T-helper 1 cell treated with Interleukin-12 subunit alpha and Interleukin-12 subunit beta and Interleukin-4 antibody, amounts not matched to agents 30 μg/mL and 1 μg/mL, for 36 hours (primary cell): ENCODE results near the gene L3MBTL2.
A peak's percentile ranks its signal among the peaks of the same experiment; 100 is the strongest.

Source experiments
- H3K27ac Mint-ChIP-seq: one replicate; pipeline ENCODE4 v1.8.0; 2021; ENCODE audit warnings: mild to moderate bottlenecking, mixed read lengths
- H3K27me3 Mint-ChIP-seq: one replicate; pipeline ENCODE4 v1.8.0; 2021; ENCODE audit warnings: low read depth, mixed read lengths
- H3K36me3 Mint-ChIP-seq: one replicate; pipeline ENCODE4 v1.8.0; 2021; ENCODE audit warnings: low read depth, mixed read lengths
- H3K4me1 Mint-ChIP-seq: one replicate; pipeline ENCODE4 v1.8.0; 2021; ENCODE audit warnings: low read depth, mixed read lengths
- H3K4me3 Mint-ChIP-seq: one replicate; pipeline ENCODE4 v1.8.0; 2021; ENCODE audit warnings: mild to moderate bottlenecking, moderate library complexity, mixed read lengths
- H3K9me3 Mint-ChIP-seq: one replicate; pipeline ENCODE4 v1.8.0; 2021; ENCODE audit warnings: mixed read lengths

The L3MBTL2 gene

DNA sequence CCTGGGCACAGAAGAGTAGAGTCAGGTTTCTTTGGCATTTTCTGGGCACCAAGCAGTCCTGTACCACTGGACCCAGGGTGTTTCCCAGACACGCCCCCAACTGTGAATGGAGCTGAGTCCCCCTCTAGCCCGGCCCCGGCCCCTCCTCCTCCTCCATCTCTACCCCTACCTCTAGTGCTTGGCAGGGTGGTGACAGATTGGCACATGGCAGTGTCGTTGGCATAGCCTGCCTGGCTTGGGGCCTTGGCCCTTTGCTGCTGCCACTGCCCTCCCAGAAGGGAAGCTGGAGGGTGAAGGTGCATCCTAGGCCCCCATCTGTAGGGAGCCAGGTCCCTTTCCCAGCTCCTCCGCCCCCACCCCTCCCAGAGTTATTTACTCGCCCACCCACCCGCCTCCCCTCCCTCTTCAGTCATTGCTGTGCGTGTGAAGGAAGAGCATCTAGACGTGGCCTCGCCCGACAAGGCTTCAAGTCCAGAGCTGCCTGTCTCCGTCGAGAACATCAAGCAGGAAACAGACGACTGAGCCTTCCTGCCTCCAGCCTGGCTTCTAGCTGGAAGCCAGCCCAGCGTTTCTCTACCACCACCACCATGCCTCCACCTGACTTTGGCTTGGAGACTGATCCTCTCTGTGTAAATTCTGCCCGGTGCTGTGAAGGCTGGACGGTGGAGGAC lies 24.8 kb downstream of the L3MBTL2 start:
- no peaks in the 10 kb centered on the region for H3K4me1 Mint-ChIP-seq
- peaks cover 12% of the 10 kb centered on the region for H3K36me3 Mint-ChIP-seq
- no peak overlapping the region for H3K27ac Mint-ChIP-seq
- no peaks in the 10 kb centered on the region for H3K27me3 Mint-ChIP-seq
- H3K4me3 Mint-ChIP-seq = no peak overlapping the region
- no peaks in the 10 kb centered on the region for H3K9me3 Mint-ChIP-seq

DNA sequence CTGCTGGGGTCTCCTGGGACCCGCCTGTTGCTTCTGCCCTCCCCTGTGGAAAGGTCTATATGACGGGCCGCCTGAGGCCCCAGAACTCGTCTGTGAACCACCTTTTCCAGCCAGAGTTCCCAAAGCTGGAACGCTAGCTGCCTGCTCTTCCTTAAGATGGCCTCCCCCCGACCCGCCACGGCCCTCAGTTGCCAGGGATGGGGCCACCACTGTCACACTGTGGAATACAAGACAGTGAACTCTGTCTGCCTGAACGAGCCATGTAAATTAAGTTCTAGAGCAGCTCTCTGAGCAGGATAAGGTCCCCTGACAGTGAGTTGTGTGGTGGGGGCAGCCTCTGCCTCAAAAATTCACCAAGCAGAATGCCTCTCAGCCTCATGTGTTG lies 25.3 kb downstream of the L3MBTL2 start:
- Mint-ChIP-seq H3K27me3 (no peaks in the 10 kb centered on the region), H3K4me1 (no peaks in the 10 kb centered on the region), H3K27ac (no peak overlapping the region), H3K36me3 (peaks cover 10% of the 10 kb centered on the region), H3K4me3 (no peak overlapping the region), H3K9me3 (no peaks in the 10 kb centered on the region)

DNA sequence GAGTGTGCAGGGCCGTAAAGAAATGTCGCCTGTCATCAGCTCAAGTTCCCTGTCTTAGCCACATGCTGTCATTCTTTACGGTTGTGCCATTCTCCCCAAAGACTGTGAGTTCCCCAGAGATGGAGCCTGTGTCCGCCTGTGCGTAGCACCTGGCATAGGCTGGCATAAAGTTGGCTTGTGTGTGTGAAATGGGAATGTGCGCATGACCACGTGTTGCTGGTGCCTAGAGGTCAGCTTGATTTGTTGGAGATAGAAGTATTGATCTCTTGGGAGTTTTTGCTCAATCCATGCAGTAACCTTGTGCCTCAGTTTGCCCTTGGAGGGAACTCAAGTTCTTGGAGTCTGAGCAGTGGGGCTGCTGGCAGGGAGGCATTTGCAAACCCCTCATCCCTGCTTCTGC lies 26.3 kb downstream of the L3MBTL2 start:
- Mint-ChIP-seq H3K4me1 (no peaks in the 10 kb centered on the region), H3K27me3 (no peaks in the 10 kb centered on the region), H3K27ac (no peak overlapping the region), H3K4me3 (no peak overlapping the region), H3K9me3 (no peaks in the 10 kb centered on the region), H3K36me3 (peaks cover 6% of the 10 kb centered on the region)

DNA sequence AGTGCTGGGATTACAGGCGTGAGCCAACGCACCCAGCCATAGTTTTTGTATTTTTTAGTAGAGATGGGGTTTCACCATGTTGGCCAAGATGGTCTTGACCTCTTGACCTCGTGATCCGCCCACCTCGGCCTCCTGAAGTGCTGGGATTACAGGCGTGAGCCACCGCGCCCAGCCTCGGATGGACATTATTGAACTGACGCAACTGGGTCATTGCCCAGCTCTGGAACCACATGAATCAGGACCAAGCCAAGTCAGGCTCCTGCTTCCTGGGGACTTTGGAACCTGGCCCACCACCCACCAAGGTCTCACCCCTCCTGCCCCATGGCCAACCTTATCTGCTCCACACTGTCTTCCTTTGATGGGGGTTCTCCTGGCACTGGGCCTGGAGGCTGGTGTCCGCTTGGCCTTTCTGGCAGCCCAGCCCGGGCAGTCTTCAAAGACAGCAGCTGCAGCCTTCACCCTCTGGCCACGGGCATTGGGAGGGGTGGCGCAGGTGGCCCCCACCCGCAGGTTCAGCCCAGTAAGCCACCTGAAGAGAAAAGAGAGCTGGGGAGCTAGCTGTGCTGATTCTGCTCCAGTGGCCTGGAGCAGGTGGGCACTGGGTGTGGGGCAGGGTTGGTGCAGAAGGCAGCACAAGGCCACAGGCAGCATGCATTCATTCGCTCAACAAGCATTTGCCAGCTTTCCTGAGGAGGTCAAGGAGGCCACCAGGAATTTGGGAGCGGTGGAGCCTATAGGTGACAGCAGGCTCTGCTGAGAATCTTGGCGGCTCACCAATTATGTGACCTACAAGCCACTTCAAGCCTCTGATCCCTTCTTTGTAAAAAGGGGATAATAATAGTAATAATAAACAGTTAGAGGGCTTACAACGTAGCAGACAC lies 29.9 kb downstream of the L3MBTL2 start:
- Mint-ChIP-seq H3K27ac (no peak overlapping the region), H3K4me1 (peaks cover 4% of the 10 kb centered on the region), H3K36me3 (peaks cover 5% of the 10 kb centered on the region), H3K4me3 (no peak overlapping the region), H3K27me3 (peaks cover 4% of the 10 kb centered on the region), H3K9me3 (no peaks in the 10 kb centered on the region)

DNA sequence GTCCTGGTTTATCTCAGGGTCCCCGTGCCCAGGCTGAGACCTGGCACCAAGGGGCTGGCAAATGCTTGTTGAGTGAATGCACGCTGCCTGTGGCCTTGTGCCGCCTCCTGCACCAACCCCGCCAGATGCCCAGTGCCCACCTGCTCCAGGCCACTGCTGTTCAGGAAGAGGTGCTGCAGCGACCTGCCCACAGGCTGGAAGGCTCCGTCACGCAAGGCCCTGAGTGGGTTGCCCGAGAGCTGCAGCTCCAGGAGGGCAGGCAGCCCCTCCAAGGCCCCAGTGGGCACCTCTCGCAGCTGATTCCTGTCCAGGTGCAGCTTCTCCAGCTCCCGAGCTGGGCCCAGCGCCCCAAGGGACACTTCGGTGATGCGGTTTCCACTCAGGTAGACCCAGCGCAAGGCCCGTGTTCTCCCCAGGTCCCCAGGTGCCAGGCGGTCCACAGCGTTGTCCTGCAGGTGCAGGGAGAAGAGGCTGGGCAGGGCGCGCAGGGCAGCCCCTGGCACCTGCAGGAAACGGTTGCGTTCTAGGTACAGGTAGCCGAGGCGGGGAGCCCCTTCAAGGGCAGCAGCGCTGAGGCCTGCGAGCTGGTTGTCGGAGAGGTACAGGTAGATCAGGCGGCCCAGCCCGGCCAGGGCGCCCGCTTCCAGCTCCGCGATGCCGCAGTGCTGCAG lies 32.1 kb downstream of the L3MBTL2 start:
- peaks cover 4% of the 10 kb centered on the region for H3K4me1 Mint-ChIP-seq
- H3K9me3 Mint-ChIP-seq = no peaks in the 10 kb centered on the region
- H3K4me3 Mint-ChIP-seq = peak overlapping the region; percentile 69
- H3K27me3 Mint-ChIP-seq = peaks cover 4% of the 10 kb centered on the region
- H3K27ac Mint-ChIP-seq = no peak overlapping the region
- peaks cover 3% of the 10 kb centered on the region for H3K36me3 Mint-ChIP-seq

DNA sequence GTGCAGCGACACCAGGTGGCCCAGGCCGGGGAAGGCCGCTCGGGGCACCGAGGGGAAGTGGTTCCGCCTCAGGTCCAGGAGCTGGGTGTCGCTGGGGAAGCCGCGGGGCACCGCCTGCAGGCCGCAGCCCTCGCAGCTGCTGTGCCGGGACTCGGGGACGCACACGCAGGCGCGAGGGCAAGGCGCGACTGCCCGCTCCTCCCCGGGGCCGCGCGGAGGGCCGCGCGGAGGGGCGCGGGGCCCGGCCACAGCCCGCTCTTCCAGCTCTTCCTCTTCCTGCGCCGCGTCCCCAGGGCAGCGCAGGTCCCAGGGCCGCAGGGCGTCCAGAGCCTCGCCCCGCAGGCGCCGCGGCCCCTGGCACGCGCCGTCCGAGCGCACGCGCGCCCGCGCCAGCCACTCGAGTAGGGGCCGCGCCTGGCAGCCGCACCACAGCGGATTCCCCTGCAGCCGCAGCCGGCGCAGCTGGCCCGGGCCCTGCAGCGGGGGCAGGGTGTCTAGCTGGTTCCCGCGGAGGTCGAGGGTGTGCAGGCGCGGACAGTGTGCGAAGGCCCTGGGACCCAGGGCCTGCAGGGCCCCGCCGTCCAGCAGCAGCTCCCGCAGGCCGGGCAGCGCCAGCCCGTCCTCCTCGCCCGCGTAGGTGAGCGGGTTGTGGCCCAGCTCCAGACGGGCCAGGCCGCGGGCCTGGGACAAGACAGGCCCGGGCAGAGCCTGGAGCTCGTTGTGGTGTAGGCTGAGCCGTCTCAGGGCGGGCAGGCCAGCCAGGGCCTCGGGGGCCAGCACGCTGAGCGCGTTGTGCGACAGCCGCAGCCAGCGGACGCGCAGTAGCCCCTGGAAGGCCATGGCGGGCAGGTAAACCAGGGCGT lies 32.8 kb downstream of the L3MBTL2 start:
- H3K36me3 Mint-ChIP-seq = peaks cover 3% of the 10 kb centered on the region
- peaks cover 4% of the 10 kb centered on the region for H3K4me1 Mint-ChIP-seq
- peaks cover 4% of the 10 kb centered on the region for H3K27me3 Mint-ChIP-seq
- no peak overlapping the region for H3K27ac Mint-ChIP-seq
- H3K4me3 Mint-ChIP-seq = no peak overlapping the region
- H3K9me3 Mint-ChIP-seq = no peaks in the 10 kb centered on the region

DNA sequence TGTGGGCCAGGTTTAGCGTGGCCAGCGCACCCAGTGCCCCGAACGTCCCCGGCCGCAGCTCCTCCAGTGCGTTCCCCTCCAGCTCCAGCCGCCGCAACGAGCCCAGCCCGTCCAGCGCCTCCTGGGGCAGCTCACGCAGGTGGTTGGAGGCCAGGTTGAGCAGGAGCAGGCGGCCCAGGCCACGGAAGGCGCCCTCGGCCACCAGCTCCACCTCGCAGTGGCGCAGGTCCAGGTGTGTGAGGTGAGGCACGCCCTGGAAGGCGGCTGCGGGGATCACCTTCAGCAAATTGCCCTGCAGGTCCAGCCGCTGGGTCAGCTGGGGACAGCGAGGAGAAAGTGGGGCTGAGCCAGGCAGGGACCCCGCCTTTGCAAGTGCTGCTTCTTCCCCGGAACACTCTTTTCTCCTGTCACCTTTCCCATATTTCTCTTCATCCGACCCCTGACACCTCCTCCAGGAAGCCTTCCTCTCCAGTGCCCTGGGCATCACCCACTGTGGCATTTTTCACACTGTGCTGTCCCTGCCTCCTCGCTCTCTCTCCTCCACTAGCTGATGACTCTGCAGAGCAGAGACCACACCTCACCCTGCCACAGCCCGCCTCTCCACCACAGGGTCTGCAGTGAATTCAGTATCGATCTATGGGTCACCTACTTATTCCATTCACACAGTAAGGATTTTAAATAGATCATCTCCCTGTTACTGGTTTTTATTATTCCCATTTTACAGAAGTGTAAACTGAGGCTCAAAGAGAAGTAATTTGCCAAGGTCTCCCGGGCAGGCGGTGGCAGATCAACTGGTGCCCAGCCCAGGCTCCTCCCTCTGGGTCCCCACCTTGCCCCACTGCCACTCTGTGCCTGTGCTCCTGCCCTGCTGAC lies 33.7 kb downstream of the L3MBTL2 start:
- H3K36me3 Mint-ChIP-seq = peaks cover 3% of the 10 kb centered on the region
- peaks cover 4% of the 10 kb centered on the region for H3K27me3 Mint-ChIP-seq
- H3K4me3 Mint-ChIP-seq = peak overlapping the region; percentile 60
- H3K9me3 Mint-ChIP-seq = no peaks in the 10 kb centered on the region
- peak overlapping the region; percentile 38 for H3K27ac Mint-ChIP-seq
- H3K4me1 Mint-ChIP-seq = peaks cover 4% of the 10 kb centered on the region

DNA sequence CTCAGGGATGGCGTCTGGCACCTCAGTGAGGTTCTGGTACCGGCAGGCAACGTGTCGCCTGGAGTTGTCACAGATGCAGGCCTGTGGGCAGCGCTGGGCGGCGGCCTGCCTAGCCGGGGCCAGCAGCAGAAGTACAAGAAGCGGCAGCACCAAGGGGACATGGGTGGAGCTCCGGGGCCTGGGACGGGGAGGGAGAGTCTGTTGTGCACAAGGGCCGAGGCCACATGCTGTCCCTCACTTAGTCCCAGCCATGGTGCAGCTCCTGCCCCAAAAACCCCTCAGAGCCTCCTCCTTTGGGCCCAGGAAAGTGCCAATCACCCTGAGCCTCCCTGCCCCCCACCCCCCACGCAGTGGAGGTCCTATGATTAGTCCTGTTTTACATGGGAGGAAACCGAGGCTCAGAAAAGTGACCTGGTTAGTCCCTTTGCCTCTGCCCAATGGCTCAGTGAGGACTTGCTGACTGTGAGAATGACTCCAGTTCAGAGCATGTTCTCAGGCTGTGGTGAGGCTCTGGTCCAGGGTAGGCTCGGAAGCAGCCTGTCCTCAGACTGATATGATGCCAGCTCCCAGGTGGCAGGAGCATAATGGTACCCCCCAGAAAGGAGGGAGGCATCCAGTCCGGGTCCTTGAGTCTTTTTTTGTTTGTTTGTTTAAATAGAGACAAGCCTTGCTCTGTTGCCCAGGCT lies 34.5 kb downstream of the L3MBTL2 start:
- peaks cover 4% of the 10 kb centered on the region for H3K27me3 Mint-ChIP-seq
- peaks cover 4% of the 10 kb centered on the region for H3K4me1 Mint-ChIP-seq
- H3K9me3 Mint-ChIP-seq = no peaks in the 10 kb centered on the region
- peaks cover 3% of the 10 kb centered on the region for H3K36me3 Mint-ChIP-seq
- peak overlapping the region; percentile 60 for H3K4me3 Mint-ChIP-seq
- no peak overlapping the region for H3K27ac Mint-ChIP-seq

DNA sequence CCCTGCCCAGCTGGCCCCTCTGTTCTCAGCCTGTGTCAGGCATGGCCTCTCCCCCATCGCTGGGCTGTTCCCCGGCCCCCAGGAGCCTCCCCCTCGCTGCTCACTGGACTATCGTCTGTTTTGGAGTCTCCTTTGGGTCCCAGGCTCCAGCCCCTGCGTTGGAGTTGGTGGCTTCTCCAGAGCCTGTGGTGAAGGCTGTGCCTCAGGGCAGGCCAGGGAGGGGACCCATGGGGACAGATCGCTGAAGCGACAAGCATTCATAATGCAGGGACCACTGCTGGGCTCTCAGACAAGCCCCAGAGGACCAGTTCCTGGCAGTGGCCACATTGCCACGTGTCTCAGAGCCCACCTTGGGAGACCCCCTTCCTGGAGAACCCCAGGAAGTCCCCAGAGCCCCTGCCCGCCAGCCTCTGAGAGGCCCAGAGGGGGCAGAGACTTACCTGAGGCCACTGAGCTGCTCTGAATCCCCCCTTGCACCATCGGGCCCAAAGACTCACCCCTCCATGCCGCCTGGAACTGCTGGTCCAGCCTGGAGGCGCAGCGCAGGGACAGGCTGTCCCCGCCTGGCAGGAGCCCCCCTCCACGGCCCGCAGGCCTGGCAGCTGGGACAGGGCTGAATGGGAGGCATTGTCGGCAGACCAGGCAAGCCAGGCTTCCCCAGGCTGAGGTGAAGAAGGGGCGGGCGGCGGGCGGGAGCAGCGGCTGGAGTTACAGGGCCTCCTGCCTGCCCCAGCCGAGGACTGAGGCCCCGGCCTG lies 35.4 kb downstream of the L3MBTL2 start, which contains the start of gene CHADL:
Gene CHADL (minus strand): TSS at position 555 of the 756 bp plus-strand sequence. CDS start 50 bp downstream, at position 505.
- Mint-ChIP-seq H3K27ac (no peak within 1 kb of the TSS), H3K9me3 (no peaks in the 10 kb centered on the region), H3K4me1 (peaks cover 4% of the 10 kb centered on the region), H3K27me3 (peaks cover 4% of the 10 kb centered on the region), H3K4me3 (peak within 1 kb of the TSS; percentile 34), H3K36me3 (peaks cover 8% of the 10 kb centered on the region)

DNA sequence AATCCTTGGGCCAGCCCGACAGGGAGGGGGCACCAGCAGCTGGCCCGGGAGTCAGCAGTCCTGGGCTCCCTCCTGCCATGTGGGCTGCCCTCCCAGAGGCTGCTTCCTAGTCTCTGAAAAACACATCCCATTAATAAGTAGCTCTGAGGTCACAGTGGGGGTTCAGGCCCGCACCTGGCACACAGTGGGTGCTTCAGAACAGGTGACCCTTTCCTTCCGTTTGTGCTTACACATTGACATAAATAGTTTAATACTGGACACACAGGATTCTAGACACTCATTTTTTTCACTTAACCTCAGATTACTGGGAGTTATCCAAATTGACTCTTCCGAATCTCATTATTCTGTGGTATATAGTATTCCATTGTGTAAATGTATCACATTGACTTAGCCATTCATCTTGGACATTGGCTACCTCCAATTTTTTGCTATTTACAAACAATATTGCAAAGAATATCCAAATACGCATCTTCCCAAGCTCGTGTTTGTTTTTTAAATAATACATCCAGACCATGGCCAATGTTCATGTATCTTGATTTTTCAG lies 36.1 kb downstream of the L3MBTL2 start:
- no peak overlapping the region for H3K4me3 Mint-ChIP-seq

DNA sequence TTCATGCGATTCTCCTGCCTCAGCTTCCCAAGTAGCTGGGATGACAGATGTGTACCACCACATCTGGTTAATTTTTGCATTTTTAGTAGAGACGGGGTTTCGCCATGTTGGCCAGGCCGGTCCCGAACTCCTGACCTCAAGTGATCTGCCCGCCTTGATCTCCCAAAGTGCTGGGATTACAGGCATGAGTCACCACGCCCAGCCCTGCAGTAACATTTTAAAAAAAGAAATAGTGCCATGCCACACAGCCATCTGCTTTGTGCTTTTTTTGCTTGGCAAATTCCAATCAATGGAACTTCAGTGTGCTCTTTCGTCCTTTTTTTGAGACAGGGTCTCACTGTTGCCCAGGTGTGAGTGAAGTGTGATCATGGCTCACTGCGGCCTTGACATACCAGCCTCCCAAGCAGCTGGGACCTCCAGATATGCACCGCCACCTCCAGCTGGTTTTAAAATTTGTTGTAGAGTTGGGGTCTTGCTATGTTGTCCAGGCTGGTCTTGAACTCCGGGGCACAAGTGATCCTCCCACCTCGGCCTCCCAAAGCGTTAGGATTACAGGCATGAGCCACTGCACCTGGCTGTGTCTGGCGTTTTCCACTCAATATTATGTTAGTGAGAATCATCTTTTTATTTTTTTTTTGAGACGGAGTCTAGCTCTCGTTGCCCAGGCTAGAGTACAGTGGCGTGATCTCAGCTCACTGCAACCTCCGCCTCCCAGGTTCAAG lies 37.4 kb downstream of the L3MBTL2 start:
- no peak overlapping the region for H3K4me3 Mint-ChIP-seq
- peaks cover 10% of the 10 kb centered on the region for H3K36me3 Mint-ChIP-seq
- no peaks in the 10 kb centered on the region for H3K9me3 Mint-ChIP-seq
- H3K4me1 Mint-ChIP-seq = peaks cover 4% of the 10 kb centered on the region
- peaks cover 4% of the 10 kb centered on the region for H3K27me3 Mint-ChIP-seq
- H3K27ac Mint-ChIP-seq = no peak overlapping the region

More for the DNA sequence above, 36.1 kb downstream of the L3MBTL2 start:
- Mint-ChIP-seq H3K9me3 (no peaks in the 10 kb centered on the region), H3K27ac (no peak overlapping the region), H3K36me3 (peaks cover 8% of the 10 kb centered on the region), H3K27me3 (peaks cover 4% of the 10 kb centered on the region), H3K4me1 (peaks cover 4% of the 10 kb centered on the region)

DNA sequence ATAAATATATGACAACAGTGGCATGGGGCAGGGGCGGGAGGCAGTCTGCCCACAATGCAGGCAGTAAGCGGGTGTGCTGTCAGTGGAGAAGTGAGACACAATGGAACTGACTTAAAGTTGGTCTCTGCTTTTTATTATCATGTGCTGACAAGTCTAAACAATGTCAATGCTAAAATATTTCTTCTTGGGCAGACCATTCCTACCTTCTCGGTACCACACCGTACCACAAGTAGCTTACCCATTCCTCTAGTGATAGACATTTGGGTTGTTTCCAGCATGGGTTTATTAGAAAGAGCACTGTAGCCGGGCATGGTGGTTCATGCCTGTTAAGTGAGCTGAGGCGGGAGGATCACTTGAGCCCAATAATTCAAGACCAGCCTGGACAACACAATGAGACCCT lies 38.2 kb downstream of the L3MBTL2 start:
- Mint-ChIP-seq H3K27ac (no peak overlapping the region), H3K27me3 (peaks cover 4% of the 10 kb centered on the region), H3K4me1 (peaks cover 4% of the 10 kb centered on the region), H3K4me3 (no peak overlapping the region), H3K36me3 (peaks cover 13% of the 10 kb centered on the region), H3K9me3 (no peaks in the 10 kb centered on the region)
